Ascending aorta (tissue), 2 donors: ENCODE data around the gene KMT2A. TPM values are rescaled to one million over a fixed set of nuclear protein-coding genes. Genes with fewer than 3 reads are reported as not detected.
A peak's percentile ranks its signal among the peaks of the same experiment; 100 is the strongest.

Experiments used
- DNase-seq, 2 donors: peaks; one replicate each; pipeline ENCODE4 v3.0.0-alpha.2; 2019; ENCODE audit warnings: low spot score in 2 of 2
- H3K27ac ChIP-seq, 2 donors: fragments of 200-600 bp; sonication (generic); one replicate each; pipeline ENCODE4 v1.5.1; 2016 to 2017; ENCODE audit warnings: mild to moderate bottlenecking in 1 of 2
- H3K27me3 ChIP-seq: fragments of 200-600 bp; sonication (generic); one replicate; pipeline ENCODE4 v1.5.1; 2017
- H3K36me3 ChIP-seq, 2 donors: fragments of 200-600 bp; sonication (generic); one replicate each; pipeline ENCODE4 v1.5.1; 2016
- H3K4me1 ChIP-seq, 2 donors: fragments of 200-600 bp; sonication (generic); one replicate each; pipeline ENCODE4 v1.5.1; 2016 to 2017; ENCODE audit warnings: mild to moderate bottlenecking in 1 of 2
- H3K4me3 ChIP-seq, 2 donors: fragments of 200-600 bp; sonication (generic); one replicate each; pipeline ENCODE4 v1.5.1; 2016 to 2017; ENCODE audit warnings: mild to moderate bottlenecking in 1 of 2
- H3K9me3 ChIP-seq, 2 donors: fragments of 200-600 bp; sonication (generic); one replicate each; pipeline ENCODE4 v1.5.1; 2016
- CTCF ChIP-seq, 3 experiments: fragments of 200-600 bp in 2 of 3; fragments of 450-650 bp in 1 of 3; sonication (generic) in 2 of 3; IDR thresholded peaks; one replicate each; pipeline ENCODE4 v1.5.1; 2016 to 2019; ENCODE audit warnings: antibody characterized with exemption in 3 of 3, mild to moderate bottlenecking in 1 of 3, moderate library complexity in 1 of 3
- intact Hi-C: fragments of 100-400 bp; cut with DNase I; formaldehyde crosslinking; loops from one replicate; pipeline ENCODE4 v1.15.1; 2023
- total RNA-seq: library from RNA; depleted of rRNA; stranded (reverse); fragments of >200 nt; gene quantifications from one replicate; pipeline ENCODE4 v1.1.0, GENCODE V29; 2016

The KMT2A gene
- total RNA-seq, 1 donor from 2014 or later, result 61.3 TPM

GRCh38 chr11:118436639-118437207 lies 431 bp downstream of the KMT2A start:
- intact Hi-C loops, result loop anchor here (1.0 to 10.0 kb wide), 8 partner anchors 35 to 1996 kb away; partner anchors contain the start of genes ATP5MG, C2CD2L, DPAGT1 and IFT46
- H3K4me1 ChIP-seq, result peaks cover 3 to 20% of the 10 kb centered on the region in 2 donors

DNA sequence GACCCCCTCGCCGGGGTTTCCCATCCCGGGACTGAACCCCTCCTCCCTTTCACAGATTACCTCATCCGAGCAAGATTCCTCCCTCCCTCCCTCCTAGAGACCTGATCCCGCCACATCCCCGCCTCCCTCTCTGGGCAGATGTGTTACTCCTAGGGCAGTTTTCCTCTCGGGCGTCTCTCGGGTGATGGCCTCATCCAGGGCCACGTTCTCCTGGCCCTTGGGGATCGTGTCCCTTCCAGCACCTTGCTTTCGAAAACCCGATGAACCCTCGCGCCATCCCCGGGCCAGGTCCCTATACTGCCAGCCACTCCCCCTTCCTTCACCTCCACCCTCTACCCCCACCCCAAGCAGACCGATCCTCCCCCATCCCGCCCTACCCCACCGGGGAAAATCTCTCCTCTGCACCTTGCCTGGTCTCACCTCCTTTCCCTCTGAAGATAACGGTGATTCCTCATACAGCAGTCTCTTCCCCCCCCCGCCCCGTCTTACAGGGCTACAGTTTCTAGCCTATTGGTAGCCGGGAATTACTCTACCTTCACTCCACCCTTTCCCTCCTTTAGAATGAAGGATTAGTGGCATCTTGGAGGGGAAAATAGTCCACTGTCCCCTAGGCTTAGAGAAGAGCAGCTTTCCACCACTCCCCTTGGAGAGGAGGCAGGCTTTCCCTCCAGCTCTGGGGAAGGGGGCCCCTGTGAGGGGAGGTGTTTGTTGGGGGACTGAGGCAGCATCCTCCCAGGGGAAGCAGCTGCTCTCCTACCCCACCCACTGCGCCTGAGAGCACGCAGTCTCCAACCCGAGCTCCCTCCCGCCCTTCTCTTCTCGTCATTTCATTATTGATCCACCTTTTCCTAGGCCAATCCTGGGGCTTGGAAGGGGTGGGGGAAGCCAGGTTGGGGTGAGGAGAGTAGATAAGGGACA lies 1.2 kb downstream of the KMT2A start:
- TF ChIP-seq CTCF (IDR thresholded peaks at IDR 0.05), result no peak
- Histone ChIP-seq H3K9me3 (no peaks in the 10 kb centered on the region), H3K27ac (peak overlapping the region; percentile 95 to 96), H3K4me1 (peaks cover 7 to 22% of the 10 kb centered on the region in 2 donors), H3K36me3 (no peaks in the 10 kb centered on the region), H3K4me3 (peak overlapping the region; percentile 73 to 91), H3K27me3 (no peaks in the 10 kb centered on the region)
- intact Hi-C loops, result loop anchor here (2.0 to 10.0 kb wide), 6 partner anchors 127 to 1995 kb away; partner anchors contain the start of genes C2CD2L, DPAGT1, IFT46 and SIDT2
- peak in 1 of 2 donors; percentile 77 for DNase-seq

More at GRCh38 chr11:118436639-118437207, 431 bp downstream of the KMT2A start:
- no peak for TF ChIP-seq CTCF (IDR thresholded peaks at IDR 0.05)
- DNase-seq, result peak in 1 of 2 donors; percentile 64
- H3K4me3 ChIP-seq, result peak overlapping the region; percentile 73 to 91
- no peaks in the 10 kb centered on the region for H3K9me3 ChIP-seq
- H3K27me3 ChIP-seq, result no peaks in the 10 kb centered on the region
- no peaks in the 10 kb centered on the region for H3K36me3 ChIP-seq
- H3K27ac ChIP-seq, result peak overlapping the region; percentile 95 to 96

DNA sequence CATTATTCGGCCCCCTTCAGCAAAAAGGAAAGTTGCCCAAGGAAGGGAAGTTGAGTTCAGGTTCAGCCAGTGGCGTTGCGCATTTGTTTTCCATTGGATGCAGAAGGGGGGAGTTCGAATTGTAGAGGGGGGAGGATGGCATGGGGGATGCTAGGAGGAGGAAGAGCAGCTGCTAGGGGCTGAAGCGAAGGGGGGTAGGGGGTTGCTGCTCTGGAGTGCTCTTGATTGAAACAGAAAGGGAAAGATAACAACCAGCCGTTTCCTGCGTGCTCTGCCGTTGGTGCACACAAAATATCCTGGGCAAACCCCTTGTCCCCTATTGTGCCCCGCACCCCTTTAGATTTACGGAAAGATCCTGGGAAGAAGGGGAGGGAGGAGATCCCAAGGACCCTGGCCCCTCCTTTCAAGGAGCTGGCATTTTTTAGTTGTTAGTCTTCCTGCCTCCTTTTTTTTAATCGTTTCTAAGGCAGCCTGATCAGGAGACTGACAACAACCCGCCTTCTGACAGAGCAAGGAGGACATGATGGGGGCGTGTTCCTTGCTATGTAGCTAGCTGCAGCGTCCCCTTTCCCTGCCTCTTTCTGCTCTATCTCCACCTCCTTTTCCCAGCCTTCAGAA lies 2.1 kb downstream of the KMT2A start:
- intact Hi-C loops, result loop anchor here (5.0 to 10.0 kb wide), 5 partner anchors 184 to 1994 kb away; partner anchors contain the start of genes C2CD2L, DPAGT1, SIDT2 and USP2
- Histone ChIP-seq H3K4me3 (peak overlapping the region; percentile 73 to 91), H3K9me3 (no peaks in the 10 kb centered on the region), H3K27me3 (no peaks in the 10 kb centered on the region), H3K27ac (peak overlapping the region; percentile 95 to 96), H3K4me1 (peaks cover 7 to 29% of the 10 kb centered on the region in 2 donors), H3K36me3 (no peaks in the 10 kb centered on the region)
- peak; percentile 41 to 71 for DNase-seq
- peak in 1 of 3 experiments; percentile 7 for TF ChIP-seq CTCF (IDR thresholded peaks at IDR 0.05)

GRCh38 chr11:118439646-118440045 lies 3.4 kb downstream of the KMT2A start:
- Histone ChIP-seq H3K36me3 (no peaks in the 10 kb centered on the region), H3K4me1 (peaks cover 7 to 28% of the 10 kb centered on the region in 2 donors), H3K9me3 (no peaks in the 10 kb centered on the region), H3K27me3 (no peaks in the 10 kb centered on the region), H3K27ac (peak overlapping the region in 1 of 2 donors; percentile 8), H3K4me3 (no peak overlapping the region)
- intact Hi-C loops, result loop anchor here (5.0 to 10.0 kb wide), 5 partner anchors 183 to 1993 kb away; partner anchors contain the start of genes C2CD2L, DPAGT1, SIDT2 and USP2
- no peak for DNase-seq
- TF ChIP-seq CTCF (IDR thresholded peaks at IDR 0.05), result no peak

GRCh38 chr11:118441770-118442275 lies 5.5 kb downstream of the KMT2A start:
- no peaks in the 10 kb centered on the region for H3K9me3 ChIP-seq

More at GRCh38 chr11:118441770-118442275, 5.5 kb downstream of the KMT2A start:
- H3K27me3 ChIP-seq, result no peaks in the 10 kb centered on the region
- H3K27ac ChIP-seq, result no peak overlapping the region
- H3K4me3 ChIP-seq, result no peak overlapping the region
- no peak for DNase-seq
- intact Hi-C loops, result no loop called here
- no peaks in the 10 kb centered on the region for H3K36me3 ChIP-seq
- no peak for TF ChIP-seq CTCF (IDR thresholded peaks at IDR 0.05)
- peaks cover 7 to 31% of the 10 kb centered on the region in 2 donors for H3K4me1 ChIP-seq
